Measurements from ENCODE around the gene DIAPH3. TPM values are rescaled to one million over a fixed set of nuclear protein-coding genes. Genes with fewer than 3 reads are reported as not detected.

Gene DIAPH3
- total and polyA plus RNA-seq, 2 of the 8 experiments (the other 6 are each of a cell fraction or from before 2014, with no cell fraction given): 8.0 to 30.8 TPM

GRCh38 chr13:60000976-60001375, 162.8 kb downstream of the DIAPH3 start:
- no peak overlapping the region for H2BK12ac ChIP-seq (ENCODE audit: low read depth, low read length)
- no peaks in the 10 kb centered on the region for H3K27me3 ChIP-seq (replicated peaks in 1 of 4; ENCODE audit: control insufficient read depth in 3 of 4, extremely low read depth in 1 of 4, insufficient read depth in 3 of 4, low read length in 3 of 4)
- no peak overlapping the region for H3K18ac ChIP-seq (ENCODE audit: extremely low read depth, low read length)
- H2AFZ ChIP-seq (ENCODE audit: low read length): no peak overlapping the region
- FAIRE-seq (no peak), DNase-seq (ENCODE audit: low read depth in 1 of 2, low spot score in 2 of 2) (no peak)
- H3K9me3 ChIP-seq (ENCODE audit: insufficient read depth in 2 of 2, low read depth in 1 of 2, low read length in 1 of 2): no peaks in the 10 kb centered on the region
- H2BK15ac ChIP-seq (ENCODE audit: low read length): no peak overlapping the region
- no peak overlapping the region for H3K9ac ChIP-seq (replicated peaks in 1 of 4; ENCODE audit: extremely low read depth in 1 of 4, low read depth in 3 of 4, low read length in 3 of 4)
- no peak overlapping the region for H3K4ac ChIP-seq (replicated peaks; ENCODE audit: insufficient read length, low read depth, low read length)
- no peak overlapping the region for H3K14ac ChIP-seq (ENCODE audit: insufficient read length)
- no peaks in the 10 kb centered on the region for H3K36me3 ChIP-seq (ENCODE audit: control insufficient read depth in 2 of 4, insufficient read depth in 4 of 4, low read length in 3 of 4)
- no peaks in the 10 kb centered on the region for H3K79me2 ChIP-seq (ENCODE audit: control insufficient read depth in 1 of 2, insufficient read depth in 2 of 2, low read length in 2 of 2)
- no peak overlapping the region for H3K56ac ChIP-seq (replicated peaks; ENCODE audit: insufficient read length, low read depth, low read length)
- H2BK5ac ChIP-seq (ENCODE audit: low read depth, low read length): no peak overlapping the region
- no peak overlapping the region for H4K91ac ChIP-seq (replicated peaks; ENCODE audit: insufficient read length, low read length)
- H3K23me2 ChIP-seq (ENCODE audit: low read depth, low read length): no peaks in the 10 kb centered on the region
- H2AK5ac ChIP-seq (ENCODE audit: low read depth, low read length): no peak overlapping the region
- no peak overlapping the region for H3K4me2 ChIP-seq (ENCODE audit: insufficient read depth in 1 of 2, low read depth in 2 of 2, low read length in 2 of 2)
- no peak overlapping the region for H3K4me3 ChIP-seq (ENCODE audit: extremely low read depth in 1 of 4, insufficient read depth in 2 of 4, low read depth in 3 of 4, low read length in 4 of 4)
- H2BK120ac ChIP-seq (replicated peaks; ENCODE audit: low read depth, low read length): no peak overlapping the region
- no peaks in the 10 kb centered on the region for H3K79me1 ChIP-seq (ENCODE audit: low read depth, low read length)
- ChIA-PET CTCF (ENCODE audit: partially characterized antibody) (no interaction called here), POLR2A (ENCODE audit: partially characterized antibody) (no interaction called here)
- H4K20me1 ChIP-seq (replicated peaks in 1 of 2; ENCODE audit: control insufficient read depth in 1 of 2, insufficient read depth in 2 of 2, low read length in 2 of 2): no peaks in the 10 kb centered on the region
- no peak overlapping the region for H3K23ac ChIP-seq (ENCODE audit: insufficient read length)
- H4K5ac ChIP-seq (ENCODE audit: insufficient read length, low read depth, low read length): no peak overlapping the region
- H3K27ac ChIP-seq (ENCODE audit: low read depth, low read length): no peak overlapping the region
- H4K8ac ChIP-seq (ENCODE audit: extremely low read depth, insufficient read depth, low read length): no peak overlapping the region
- H2BK20ac ChIP-seq (ENCODE audit: low read length): no peak overlapping the region
- H3K4me1 ChIP-seq (replicated peaks in 1 of 4; ENCODE audit: control insufficient read depth in 3 of 4, insufficient read depth in 4 of 4, low read length in 3 of 4): no peaks in the 10 kb centered on the region
- TF ChIP-seq GABPA (IDR thresholded peaks at IDR 0.05; ENCODE audit: borderline replicate concordance, insufficient read depth, low read length): no peak
- no peak for TF ChIP-seq RXRA (IDR thresholded peaks at IDR 0.05; ENCODE audit: insufficient read depth, low read depth, low read length)
- no peak for TF ChIP-seq ATF3 (IDR thresholded peaks at IDR 0.05; ENCODE audit: insufficient read depth, low read depth, low read length)
- no peak for TF ChIP-seq HDAC2 (IDR thresholded peaks at IDR 0.05; ENCODE audit: borderline replicate concordance in 1 of 2, low read depth in 2 of 2, low read length in 2 of 2)
- TF ChIP-seq RAD21 (IDR thresholded peaks at IDR 0.05 in 1 of 2, conservative IDR thresholded peaks at IDR 0.05 in 1 of 2; ENCODE audit: low read depth in 2 of 2, low read length in 2 of 2): no peak
- TF ChIP-seq ASH2L (IDR thresholded peaks at IDR 0.05; ENCODE audit: low read length): no peak
- no peak for TF ChIP-seq TAF7 (optimal IDR thresholded peaks at IDR 0.05; ENCODE audit: borderline replicate concordance, low read depth, low read length)
- no peak for TF ChIP-seq FOSL1 (IDR thresholded peaks at IDR 0.05; ENCODE audit: insufficient read depth, low read depth, low read length)
- TF ChIP-seq SIX5 (IDR thresholded peaks at IDR 0.05; ENCODE audit: low read depth, low read length): no peak
- no peak for TF ChIP-seq KDM1A (IDR thresholded peaks at IDR 0.05; ENCODE audit: borderline replicate concordance, low read length)
- no peak for TF ChIP-seq CTBP2 (IDR thresholded peaks at IDR 0.05; ENCODE audit: borderline replicate concordance, insufficient read depth, insufficient read length, low read length)

Data from H1 (cell line).